Adipose tissue (tissue), 3 donors: ENCODE measurements around the gene PEX11B. TPM values are rescaled to one million over a fixed set of nuclear protein-coding genes. Genes with fewer than 3 reads are reported as not detected.

ENCODE experiments used
- H3K27ac ChIP-seq: one replicate; pipeline ENCODE4 v1.5.1; 2013; ENCODE audit warnings: low read depth, low read length
- WGBS, 3 donors: extraction: QIAGEN DNeasy Blood & Tissue Kit; methylation state at CpG; one replicate each; pipeline ENCODE4 v1.1.7; 2013; 5-methylcytosine and 5-hydroxymethylcytosine counted together
- polyA plus RNA-seq, 3 donors: library from polyadenylated mRNA; stranded (reverse); fragments of 200-250 nt; gene quantifications; one replicate each; pipeline ENCODE4 v1.2.3, GENCODE V29; 2013
- donor health status: healthy with polysubstance abuse.
- donor health status: Bipolar disorder and iron deficiency.
- donor health status: healthy.

PEX11B gene
- polyA plus RNA-seq, 3 donors: 11.4 to 18.3 (median 15.1) TPM

DNA sequence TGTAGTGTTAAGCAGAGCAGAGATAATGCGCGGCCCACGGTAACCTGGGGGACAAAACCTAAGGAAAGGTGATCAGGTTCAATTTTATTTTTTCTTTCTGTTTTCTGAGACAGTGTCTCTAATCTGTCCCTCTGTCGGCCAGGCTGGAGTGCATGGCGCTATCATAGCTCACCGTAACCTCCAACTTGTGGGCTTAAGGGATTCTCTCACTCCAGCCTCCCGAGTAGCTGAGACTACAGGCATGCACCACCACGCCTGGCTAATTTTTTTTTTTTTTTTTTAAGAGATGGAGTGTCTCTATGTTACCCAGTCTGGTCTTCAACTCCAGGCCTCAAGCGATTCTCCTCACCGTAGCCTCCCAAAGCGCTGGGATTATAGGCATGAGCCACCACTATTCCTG, 32.1 kb downstream of the PEX11B start:
- no peak overlapping the region for H3K27ac ChIP-seq
- 41 to 48% (median 48%) methylated on average over 11 of the region's 11 CpGs for WGBS, 3 donors

DNA sequence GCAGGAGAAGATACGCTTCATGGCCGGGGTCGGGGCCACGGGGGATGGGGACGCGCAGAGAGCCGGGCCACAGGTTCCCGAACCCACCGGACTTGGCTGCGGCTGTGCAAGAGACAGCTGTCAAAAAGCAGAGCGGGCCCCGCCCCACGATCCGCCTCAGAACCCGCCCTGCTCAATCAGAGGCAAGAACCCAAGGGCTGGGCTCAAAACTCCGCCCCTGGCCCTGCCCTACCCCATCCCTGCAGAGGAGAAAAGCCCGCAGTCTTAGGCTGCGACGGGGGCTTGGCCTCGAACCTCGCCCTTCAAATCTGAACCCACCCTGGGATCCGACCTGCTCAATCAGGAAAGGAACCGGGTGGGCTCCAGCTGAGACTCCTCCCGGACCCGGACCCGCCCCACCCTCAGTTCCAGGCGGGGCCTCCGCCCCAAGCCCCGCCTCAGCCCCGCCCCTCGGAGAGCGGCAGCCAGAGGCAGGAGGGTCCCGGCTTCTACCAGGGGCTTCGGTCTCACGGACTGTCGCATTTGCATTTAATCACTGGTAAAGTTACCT, 32.7 kb downstream of the PEX11B start, which contains the start of gene ANKRD35:
ANKRD35 (minus strand) TSS at position 129 of the 550 bp plus-strand sequence; CDS start at position 21, 108 bp downstream.
- 1 to 2% (median 1%) methylated on average over 36 of the region's 36 CpGs for WGBS, 3 donors
- H3K27ac ChIP-seq: no peak within 1 kb of the TSS

DNA sequence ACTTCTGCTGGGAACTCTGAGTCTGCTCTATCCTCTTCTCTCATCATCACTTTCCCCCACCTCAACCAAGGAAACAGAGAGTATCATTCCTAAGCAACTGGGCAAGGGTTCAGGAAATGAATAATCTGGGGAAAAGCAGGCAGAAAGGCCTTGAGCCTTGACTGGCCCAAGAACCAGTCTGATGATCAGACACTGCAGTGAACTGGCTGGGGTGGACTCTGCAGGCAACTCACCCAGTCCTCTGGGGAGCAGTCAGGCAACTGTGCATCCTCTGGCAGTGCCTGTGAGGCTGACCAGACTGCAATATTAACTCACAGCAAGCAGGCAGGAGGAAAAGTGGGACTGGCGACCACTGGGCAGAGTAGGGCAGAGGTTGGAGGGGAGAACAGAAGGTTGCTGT, 33.8 kb downstream of the PEX11B start:
- WGBS, 3 donors: 84 to 95% (median 95%) methylated on average over 1 of the region's 1 CpG
- no peak overlapping the region for H3K27ac ChIP-seq

DNA sequence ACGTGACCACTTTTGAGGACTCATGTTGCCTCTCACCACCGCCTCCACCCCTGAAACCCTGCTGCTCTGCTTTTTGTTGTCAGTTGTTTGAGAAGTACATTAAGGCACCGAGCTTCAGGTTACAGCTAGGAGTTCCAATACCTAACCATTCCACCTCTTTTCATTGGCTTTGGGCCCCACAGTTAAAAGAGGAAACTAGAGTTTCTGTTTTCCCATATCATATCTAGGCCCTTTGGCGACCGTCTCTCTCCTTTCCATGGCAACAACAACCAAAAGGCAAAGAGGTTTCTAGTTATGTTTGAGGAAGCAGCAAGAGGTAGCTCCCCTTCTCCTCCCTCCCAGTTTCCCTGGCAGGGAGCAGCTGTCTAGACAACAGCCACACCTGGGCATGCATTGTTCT, 38.7 kb downstream of the PEX11B start:
- 59 to 70% (median 62%) methylated on average over 5 of the region's 5 CpGs for WGBS, 3 donors
- H3K27ac ChIP-seq: no peak overlapping the region

DNA sequence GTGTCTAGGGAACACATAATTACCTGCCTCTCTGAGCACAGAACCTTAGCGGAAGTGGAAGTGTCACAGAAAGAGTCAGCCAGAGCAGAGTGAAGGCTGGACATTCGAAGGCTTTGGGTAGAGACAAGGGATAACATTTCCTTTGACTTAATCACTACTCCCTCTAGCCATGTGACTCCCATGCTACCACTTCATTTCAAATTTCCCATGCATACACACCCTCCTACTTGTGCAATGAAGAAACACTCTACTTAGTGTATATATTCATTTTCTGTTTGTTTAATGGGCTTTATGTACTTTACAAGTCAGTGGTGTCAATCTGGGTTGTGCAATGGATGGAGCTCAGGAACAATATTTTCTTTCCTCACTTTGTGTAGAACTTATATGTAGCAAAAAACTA, 39.8 kb downstream of the PEX11B start:
- no peak overlapping the region for H3K27ac ChIP-seq
- 88 to 92% (median 89%) methylated on average over 2 of the region's 2 CpGs for WGBS, 3 donors

DNA sequence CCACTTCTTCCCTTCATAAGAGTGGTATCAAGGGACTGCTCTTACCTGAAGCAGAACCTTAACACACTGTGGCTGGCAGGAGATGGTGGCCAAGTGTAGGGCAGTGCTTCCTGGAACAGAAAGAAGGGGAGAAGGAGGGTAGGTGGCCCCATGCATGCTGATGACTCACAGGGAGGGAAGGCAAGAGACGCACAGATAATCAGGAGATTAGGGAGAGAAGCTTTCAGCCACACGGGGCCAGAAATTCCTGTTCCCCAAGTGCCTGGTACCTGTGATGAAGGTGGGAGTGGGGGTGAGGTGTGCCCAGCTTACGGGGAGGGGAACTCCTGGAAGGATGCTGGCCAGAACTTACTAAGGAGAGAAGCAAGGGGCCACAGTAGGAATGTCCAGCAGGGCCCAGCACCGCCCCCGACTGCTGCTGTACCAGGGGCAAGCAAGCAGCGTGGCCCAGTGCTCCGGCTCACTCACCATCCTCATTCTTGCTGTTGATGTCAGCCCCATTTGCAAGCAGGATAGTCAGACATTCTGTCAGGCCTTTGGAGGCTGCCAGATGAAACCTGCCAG, 40.5 kb downstream of the PEX11B start:
- no peak overlapping the region for H3K27ac ChIP-seq
- 86 to 87% (median 87%) methylated on average over 7 of the region's 7 CpGs for WGBS, 3 donors

DNA sequence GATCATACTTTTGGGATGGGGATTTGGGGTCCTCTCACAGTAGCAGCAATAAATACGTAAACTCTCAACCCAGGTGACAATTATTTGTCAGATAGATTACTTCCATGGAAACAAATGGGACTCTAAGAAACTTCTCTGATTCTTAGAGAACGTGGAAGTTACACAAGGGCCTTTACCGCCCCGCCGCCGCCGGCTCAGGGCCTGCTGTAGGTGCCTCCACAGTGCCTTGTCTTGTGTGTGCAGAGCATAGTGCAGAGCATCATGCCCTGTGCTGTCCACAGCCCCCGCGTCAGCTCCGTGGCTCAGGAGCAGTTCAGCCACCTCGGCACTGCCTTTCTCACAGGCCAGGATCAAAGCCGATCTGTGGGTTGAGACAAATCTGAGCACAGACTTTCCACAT, 43.9 kb downstream of the PEX11B start:
- H3K27ac ChIP-seq: no peak overlapping the region
- WGBS, 3 donors: 76 to 95% (median 82%) methylated on average over 12 of the region's 12 CpGs

DNA sequence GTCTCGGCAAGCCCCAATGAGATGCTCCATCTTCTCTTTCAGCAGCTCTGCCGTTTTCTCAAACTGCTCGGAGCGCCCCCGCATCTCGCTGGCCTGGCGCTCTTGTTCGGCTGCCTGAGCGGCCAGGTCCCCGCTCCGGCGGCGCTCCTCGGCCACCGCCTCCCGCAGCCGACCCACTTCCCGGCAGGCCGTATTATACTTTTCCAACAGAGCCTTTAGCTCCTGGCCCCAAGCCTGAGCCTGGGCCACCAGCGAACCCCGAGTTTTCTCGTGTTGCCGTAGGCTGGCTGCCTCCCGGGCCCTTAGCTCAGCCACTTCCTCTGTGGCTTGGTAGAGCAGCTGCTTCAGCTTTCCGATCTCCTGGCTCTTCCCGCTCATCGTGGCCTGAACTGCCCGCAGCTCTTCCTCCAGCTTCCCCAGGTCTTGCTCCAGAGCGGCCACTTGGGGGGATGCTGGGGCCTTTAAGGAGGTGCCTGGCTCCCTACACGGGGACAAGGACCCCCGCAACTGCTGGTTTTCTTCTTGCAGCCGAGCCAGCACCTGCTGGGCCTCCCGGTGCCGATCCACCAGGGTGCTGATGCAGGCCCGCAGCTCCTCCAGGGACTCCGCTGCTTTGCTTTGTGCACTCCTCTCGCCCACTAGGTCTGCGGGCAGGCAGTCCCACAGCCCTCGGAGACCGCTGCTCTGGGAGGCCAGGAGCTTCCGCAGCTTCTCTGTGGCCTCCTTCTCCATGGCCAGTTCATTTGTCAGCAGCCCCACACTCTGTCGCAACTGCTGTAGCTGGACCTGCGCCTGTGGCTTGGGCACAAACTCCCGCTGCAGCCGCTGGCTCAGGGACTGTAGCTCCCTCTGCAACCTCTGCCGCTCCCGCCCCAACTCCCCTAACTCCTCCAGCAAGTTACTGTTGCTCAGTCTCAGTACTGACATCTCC, 46.3 kb downstream of the PEX11B start:
- no peak overlapping the region for H3K27ac ChIP-seq
- 12 to 46% (median 15%) methylated on average over 46 to 47 of the region's 47 CpGs for WGBS, 3 donors

DNA sequence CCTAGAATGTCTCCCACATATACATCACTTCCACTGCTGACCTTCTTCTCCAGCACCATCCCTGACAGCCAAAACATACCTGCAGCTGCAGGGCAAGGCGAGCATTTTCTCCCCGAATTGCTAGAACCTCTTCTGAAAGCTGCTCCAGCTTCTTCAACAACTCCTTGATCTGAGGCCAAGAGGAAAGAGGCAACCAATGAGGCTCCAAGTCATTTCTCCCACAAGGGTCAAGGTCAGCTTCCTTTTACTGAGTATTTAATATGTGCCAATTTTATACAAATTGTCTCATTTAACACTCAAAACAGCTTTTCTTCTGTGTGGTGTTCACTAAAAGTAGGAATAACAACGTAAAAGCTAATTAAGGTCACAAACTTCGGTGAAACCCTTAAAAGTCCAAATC, 50.3 kb downstream of the PEX11B start:
- 64 to 75% (median 72%) methylated on average over 4 of the region's 4 CpGs for WGBS, 3 donors
- H3K27ac ChIP-seq: no peak overlapping the region

DNA sequence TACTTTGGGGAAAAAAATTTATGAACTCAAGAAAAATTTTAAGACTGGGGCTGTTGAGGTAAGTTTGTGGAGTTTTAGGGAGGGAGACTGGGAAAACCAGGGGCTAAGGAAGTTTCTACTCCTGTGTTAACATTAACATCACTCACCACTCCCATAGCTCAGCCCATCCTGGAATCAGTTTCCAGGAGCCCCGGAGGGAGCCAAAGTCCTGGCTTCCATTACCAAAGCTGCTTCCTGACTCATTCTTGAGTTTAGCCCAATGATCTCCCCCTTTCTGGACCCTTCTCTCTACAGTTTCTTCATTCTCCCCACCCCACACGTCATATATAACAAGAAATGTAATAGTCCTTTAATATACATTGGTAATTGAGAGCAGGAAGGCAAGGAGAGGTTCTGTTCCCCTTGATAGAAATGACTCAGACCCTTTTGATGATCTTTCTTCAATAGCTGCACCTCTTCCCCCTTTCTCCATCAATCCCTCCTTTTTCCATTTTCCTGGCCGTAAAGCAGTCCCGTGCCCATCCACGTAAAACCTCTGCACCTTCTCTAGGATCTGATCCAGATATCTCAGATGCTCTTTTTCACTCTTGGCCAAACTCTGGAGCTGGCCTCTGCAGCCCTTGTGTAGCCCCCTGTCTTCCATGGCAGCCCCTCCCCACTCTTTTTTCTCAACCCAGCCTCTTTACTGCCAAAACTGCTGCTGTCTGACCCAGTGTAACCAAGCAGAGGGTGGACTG, 55.1 kb downstream of the PEX11B start:
- no peak overlapping the region for H3K27ac ChIP-seq
- WGBS, 3 donors: 67 to 73% (median 70%) methylated on average over 5 of the region's 5 CpGs

Other genes starting within 250 kb of the PEX11B start
- 1 to 10 TPM in 1 of 3 donors, under 1 TPM in 1, not detected in 1; 0.07 to 1.4 TPM for gene PDZK1, start 211.3 kb downstream of the PEX11B start, polyA plus RNA-seq
- under 1 TPM; 0.05 to 0.34 (median 0.25) TPM for gene CD160, start 199.2 kb downstream of the PEX11B start, polyA plus RNA-seq
- gene RNF115, start 94.6 kb downstream of the PEX11B start, polyA plus RNA-seq: 1 to 10 TPM; 3.4 to 8.3 (median 4.9) TPM
- gene POLR3C, start 94.5 kb downstream of the PEX11B start, polyA plus RNA-seq: 10 to 100 TPM; 14.9 to 17.8 (median 16.1) TPM
- gene NUDT17, start 73.1 kb downstream of the PEX11B start, polyA plus RNA-seq: 1 to 10 TPM; 1.7 to 2.8 (median 1.7) TPM
- 10 to 100 TPM; 12.0 to 21.7 (median 17.4) TPM for gene PIAS3, start 59.6 kb downstream of the PEX11B start, polyA plus RNA-seq
- 1 to 10 TPM in 2 of 3 donors, under 1 TPM in 1; 0.58 to 8.0 (median 3.6) TPM for gene ANKRD35, start 32.9 kb downstream of the PEX11B start, polyA plus RNA-seq
- 1 to 10 TPM in 2 of 3 donors, under 1 TPM in 1; 0.64 to 1.8 (median 1.2) TPM for gene ITGA10, start 8.7 kb downstream of the PEX11B start, polyA plus RNA-seq
- gene RBM8A, start 8.8 kb upstream of the PEX11B start, polyA plus RNA-seq: 100 to 1,000 TPM in 2 of 3 donors, 10 to 100 TPM in 1; 45.6 to 132 (median 102) TPM
- gene LIX1L, start 39.3 kb upstream of the PEX11B start, polyA plus RNA-seq: 10 to 100 TPM in 2 of 3 donors, 1 to 10 TPM in 1; 2.6 to 21.6 (median 12.3) TPM
- gene ANKRD34A, start 45.9 kb upstream of the PEX11B start, polyA plus RNA-seq: under 1 TPM in 2 of 3 donors, not detected in 1; 0.21 to 0.51 TPM
- 10 to 100 TPM; 15.2 to 78.7 (median 46.4) TPM for gene POLR3GL, start 46.0 kb upstream of the PEX11B start, polyA plus RNA-seq
- gene TXNIP, start 77.9 kb upstream of the PEX11B start, polyA plus RNA-seq: 1,000 to 10,000 TPM in 1 of 3 donors, 100 to 1,000 TPM in 2; 378 to 1,060 (median 834) TPM
- not detected for gene HJV, start 103.0 kb upstream of the PEX11B start, polyA plus RNA-seq
- gene NBPF10, start 226.1 kb upstream of the PEX11B start, polyA plus RNA-seq: 1 to 10 TPM in 1 of 3 donors, under 1 TPM in 2; 0.51 to 1.5 (median 0.88) TPM